Skin of body (tissue), 2 donors: ENCODE results near the gene RIC1. TPM values are rescaled to one million over a fixed set of nuclear protein-coding genes. Genes with fewer than 3 reads are reported as not detected.
"Not testable (repeated sequence)": the region's sequence is repeated elsewhere in the genome, so short reads cannot be mapped to it uniquely, and the experiment has no call there.

ENCODE experiments used
- DNase-seq: peaks from one replicate; lab custom pipeline; 2025; lab: John Stamatoyannopoulos, UW
- total RNA-seq: library from RNA; depleted of rRNA; stranded (reverse); fragments of >200 nt; gene quantifications from one replicate; pipeline ENCODE4 v1.2.3, GENCODE V29; 2014

RIC1 gene
- total RNA-seq, 1 donor from 2014 or later = 52.0 TPM

DNA sequence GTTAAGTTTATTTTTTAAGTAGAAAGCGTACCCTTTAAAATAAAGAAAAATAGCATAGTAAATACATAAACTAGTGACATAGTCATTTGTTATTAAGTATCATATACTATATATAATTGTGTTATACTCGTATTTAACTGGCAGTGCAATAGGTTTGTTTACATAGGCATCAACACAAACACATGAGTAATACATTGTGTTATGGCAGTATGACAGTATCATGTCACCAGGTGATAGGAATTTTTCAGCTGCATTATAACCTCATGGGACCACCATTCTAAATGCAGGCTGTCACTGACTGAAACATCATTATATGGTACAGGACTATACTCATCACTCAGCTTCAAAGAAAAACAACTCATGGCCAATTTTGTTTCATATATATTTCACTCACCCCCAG lies 8.4 kb upstream of the RIC1 start:
- no peak for DNase-seq

GRCh38 chr9:5621327-5621726 lies 7.6 kb upstream of the RIC1 start:
- no peak for DNase-seq

GRCh38 chr9:5622016-5622415 lies 6.9 kb upstream of the RIC1 start:
- DNase-seq = peak; percentile 64

DNA sequence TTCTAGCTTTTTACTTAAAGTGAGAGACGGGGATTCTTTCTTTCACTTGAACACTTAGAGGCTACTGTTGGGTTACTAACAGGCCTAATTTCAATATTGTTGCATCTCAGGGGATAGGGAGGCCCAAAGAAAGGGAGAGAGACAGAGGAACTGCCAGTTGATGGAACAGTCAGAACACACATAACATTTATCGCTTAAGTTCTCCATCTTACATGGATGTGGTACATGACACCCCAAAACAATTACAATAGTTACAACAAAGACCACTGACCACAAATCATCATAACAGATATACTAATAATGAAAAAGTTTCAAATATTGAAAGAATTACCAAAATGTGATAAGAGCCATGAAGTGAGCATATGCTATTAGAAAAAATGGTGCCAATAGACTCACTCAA lies 4.3 kb upstream of the RIC1 start:
- no peak for DNase-seq

- peak; percentile 95 for DNase-seq
Measured at GRCh38 chr9:5626727-5627634, 1.9 kb upstream of the RIC1 start.

- DNase-seq = not testable (repeated sequence)
Measured at GRCh38 chr9:5627686-5628085, 1.2 kb upstream of the RIC1 start.

GRCh38 chr9:5628183-5628529 lies 751 bp upstream of the RIC1 start:
- DNase-seq = no peak

DNA sequence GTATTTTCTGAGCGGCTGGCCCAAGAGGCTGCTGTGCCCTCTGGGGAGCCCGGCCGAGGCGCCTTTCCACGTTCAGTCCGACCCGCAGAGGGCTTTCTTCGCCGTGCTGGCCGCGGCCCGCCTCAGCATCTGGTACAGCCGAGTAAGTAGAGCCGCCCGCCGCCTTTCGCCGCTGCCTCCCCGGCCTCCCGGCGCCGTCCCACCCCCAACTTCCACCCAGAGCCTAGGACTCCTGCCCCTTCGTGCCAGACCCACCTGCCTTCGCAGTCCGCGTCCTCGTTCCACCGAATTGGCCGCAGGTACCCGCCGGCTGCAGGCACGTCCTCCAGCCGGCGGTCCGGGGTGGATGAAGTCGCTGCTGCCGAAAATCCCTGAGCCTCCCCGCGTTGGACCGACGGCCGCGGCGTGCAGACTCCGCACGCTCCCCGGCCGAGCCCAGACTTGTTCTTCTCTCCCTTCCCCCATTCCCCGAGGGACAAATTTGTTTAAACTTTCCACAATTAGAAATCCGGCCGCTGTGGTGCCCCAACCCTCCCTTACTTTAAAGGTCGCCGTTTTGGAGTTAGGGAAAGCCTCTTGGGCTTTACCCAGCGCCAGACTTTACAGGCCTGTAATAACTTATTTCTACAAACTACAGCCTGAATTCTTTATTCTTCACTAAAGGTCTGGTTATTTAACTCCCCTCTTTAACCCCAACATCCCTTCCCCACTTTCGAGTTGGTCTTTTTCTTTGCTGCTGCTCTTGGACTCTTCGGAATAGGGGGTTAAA lies 589 bp downstream of the RIC1 start:
- DNase-seq = peak; percentile 64

GRCh38 chr9:5630081-5630507 lies 1.2 kb downstream of the RIC1 start:
- peak; percentile 76 for DNase-seq

DNA sequence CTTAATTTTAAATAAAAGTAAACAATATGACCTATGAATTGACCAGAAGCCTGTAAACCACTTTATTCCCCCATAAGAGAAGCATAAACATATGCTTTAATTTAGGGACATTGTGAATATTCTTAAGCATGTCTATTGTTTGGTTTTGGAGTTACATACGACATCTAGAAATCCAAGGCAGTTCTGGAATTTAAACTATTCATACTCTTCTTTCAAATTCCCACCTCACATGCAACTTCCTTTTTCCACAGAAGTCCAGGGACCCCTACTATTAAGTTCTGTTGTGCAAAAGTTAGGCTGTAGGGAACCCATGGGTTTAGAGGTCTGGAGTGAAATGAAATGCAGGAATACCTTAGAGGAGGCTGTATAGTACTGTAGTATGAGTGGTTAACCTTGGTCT lies 2.1 kb downstream of the RIC1 start:
- DNase-seq = no peak

GRCh38 chr9:5632540-5632939 lies 3.6 kb downstream of the RIC1 start:
- no peak for DNase-seq

- no peak for DNase-seq
Measured at GRCh38 chr9:5633243-5633642, 4.3 kb downstream of the RIC1 start.

DNA sequence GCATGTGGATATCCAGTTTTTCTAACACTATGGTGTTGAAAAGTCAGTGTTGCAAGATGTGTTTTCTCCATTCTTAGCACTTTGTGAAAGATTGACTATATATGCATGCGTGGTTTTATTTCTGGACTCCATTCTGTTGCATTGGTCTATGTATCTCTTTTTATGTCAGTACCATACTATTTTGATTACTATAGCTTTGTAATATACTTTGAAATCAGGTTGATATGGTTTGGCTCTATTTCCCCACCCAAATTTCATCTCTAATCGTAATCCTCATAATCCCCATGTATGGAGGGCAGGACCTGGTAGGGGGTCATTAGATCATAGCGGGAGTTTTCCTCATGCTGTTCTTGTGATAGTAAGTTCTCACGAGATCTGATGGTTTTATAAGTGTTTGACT lies 6.5 kb downstream of the RIC1 start:
- no peak for DNase-seq

GRCh38 chr9:5639816-5640215 lies 10.9 kb downstream of the RIC1 start:
- no peak for DNase-seq

DNA sequence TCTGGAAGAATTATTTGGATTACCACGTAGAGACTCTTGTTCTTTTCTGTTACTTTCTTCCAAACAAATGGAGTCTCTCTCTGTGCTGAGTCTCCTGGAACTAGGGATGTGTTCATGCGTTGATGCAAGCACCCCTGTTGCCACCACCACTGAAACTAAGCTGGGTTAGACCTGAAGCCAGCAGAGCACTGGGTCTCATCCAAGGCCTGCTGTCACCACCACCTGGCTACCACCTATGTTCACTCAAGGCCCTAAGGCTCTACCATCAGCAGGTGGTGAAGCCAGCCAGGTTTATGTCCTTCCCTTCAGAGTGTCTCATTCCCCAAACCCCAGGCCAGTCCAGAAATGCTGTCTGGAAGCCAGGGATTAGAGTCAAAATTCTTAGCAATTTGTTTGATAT lies 13.3 kb downstream of the RIC1 start:
- DNase-seq = no peak

- no peak for DNase-seq
Measured at GRCh38 chr9:5643005-5643624, 14.2 kb downstream of the RIC1 start.

- no peak for DNase-seq
Measured at GRCh38 chr9:5644501-5644900, 15.6 kb downstream of the RIC1 start.

DNA sequence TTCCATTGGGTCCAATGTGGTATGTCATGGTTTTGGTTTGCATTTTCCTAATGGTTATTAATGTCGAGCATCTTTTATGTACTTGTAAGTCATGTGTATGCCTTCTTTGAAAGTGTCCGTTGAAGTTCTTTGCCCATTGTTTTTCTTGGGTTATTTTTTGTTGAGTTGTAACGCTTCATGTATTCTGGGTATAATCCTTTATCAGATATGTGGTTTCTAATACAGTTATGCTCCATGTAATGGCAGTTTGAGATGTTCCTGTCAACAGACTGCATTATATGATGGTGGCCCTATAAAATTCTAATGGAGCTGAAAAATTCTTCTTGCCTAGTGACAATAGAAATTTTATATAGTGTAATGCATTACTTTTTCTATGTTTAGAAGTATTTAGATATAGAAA lies 17.2 kb downstream of the RIC1 start:
- DNase-seq = no peak

DNA sequence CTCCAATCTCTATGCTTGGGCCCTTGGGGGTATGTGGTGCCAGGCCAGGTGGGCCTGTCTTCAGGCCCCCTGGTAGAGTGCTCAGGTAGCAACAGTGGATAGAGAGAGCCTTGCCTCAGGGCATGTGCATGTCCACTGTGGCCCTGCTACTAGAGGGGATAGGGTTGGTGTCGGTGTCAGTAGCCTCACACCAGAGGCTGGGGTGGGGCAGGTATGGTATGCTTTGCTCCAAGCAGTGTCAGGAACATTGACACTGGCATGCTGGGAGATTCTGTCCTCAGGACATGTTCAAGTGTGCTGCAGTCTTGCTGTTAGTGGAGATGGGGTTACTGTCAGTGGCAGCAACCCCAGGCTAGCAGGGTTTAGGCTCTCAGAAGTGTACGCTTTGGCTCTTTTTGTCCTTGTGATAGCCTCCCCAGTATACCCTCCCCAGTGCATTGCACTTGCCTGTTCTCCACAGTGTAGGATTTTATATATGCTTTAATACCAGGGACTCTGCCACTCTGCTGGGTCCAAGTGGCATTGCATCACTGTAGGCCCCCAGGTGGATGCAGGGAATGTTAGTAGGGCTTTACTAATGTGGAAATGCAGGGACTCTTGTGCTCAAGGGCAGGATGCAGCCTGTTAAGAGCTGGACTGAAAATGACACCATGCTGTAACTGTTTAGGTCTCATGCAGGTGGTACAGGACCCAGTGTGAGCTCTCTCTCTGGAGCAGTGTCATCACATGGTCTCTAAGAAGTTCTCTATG lies 21.6 kb downstream of the RIC1 start:
- no peak for DNase-seq

DNA sequence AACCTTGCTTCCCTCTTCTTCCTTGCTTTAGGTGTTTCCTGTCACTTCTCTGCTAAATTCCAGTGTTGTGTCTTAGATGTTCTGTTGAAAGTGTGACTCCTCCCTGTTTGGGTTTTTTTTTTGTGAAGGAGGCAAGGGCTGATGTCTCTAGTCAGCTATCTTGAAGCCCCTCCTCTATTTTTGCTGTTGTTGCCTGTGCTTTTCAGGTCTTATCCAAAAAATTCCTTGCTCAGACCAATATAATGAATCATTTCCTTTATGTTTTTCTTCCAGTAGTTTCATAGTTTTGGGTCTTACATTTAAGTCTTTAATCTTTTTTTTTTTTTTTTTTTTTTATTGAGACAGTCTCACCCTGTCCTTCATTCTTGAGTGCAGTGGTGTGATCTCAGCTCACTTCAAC lies 22.3 kb downstream of the RIC1 start:
- no peak for DNase-seq

DNA sequence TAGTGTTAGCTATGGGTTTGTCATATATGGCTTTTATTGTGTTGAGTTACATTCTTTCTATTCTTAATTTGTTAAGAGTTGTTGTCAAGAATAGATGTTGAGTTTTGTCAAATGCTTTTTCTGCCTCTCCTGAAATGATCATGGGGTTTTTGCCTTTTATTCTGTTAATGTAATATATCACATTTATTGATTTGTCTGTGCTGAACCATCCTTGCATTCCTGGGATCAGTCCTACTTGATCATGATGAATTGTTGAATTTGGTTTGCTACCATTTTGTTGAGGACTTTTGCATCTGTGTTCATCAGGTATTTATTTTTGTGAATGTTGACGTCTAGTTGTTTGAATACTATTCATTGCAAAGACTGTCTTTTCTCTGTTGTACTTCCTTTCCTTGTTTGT lies 23.9 kb downstream of the RIC1 start:
- DNase-seq = no peak

DNA sequence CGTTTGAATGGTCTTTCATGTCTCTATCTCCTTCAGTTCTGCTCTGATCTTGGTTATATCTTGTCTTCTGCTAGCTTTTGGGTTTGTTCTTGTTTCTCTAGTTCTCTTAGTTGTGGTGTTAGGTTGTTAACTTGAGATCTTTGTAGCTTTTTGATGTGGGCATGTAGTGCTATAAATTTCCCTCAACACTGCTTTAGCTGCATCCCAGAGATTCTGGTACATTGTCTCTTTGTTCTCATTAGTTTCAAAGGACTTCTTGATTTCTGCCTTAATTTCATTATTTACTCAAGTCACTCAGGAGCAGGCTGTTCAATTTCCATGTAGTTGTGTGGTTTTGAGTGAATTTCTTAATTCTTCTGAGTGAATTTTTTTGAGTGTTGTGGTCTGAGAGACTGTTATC lies 33.9 kb downstream of the RIC1 start:
- not testable (repeated sequence) for DNase-seq
